Smooth muscle cell (in vitro differentiated cells): ENCODE data around the gene SUN2. TPM values are rescaled to one million over a fixed set of nuclear protein-coding genes. Genes with fewer than 3 reads are reported as not detected.

Experiments used
- DNase-seq: peaks from one replicate; lab custom pipeline; 2025; ENCODE audit not compliant: unreplicated experiment; lab: John Stamatoyannopoulos, UW
- H2AFZ ChIP-seq: fragments of 200-600 bp; sonication (generic); 2 replicates; pipeline ENCODE4 v1.6.0; 2016; ENCODE audit warnings: antibody characterized with exemption, low read depth, mild to moderate bottlenecking
- H3F3A ChIP-seq: fragments of 200-600 bp; sonication (generic); 2 replicates; pipeline ENCODE4 v1.6.0; 2017; ENCODE audit warnings: antibody characterized with exemption, low read depth
- H3K27ac ChIP-seq: fragments of 200-600 bp; sonication (generic); 2 replicates; pipeline ENCODE4 v1.5.1; 2016; ENCODE audit warnings: low read depth, mild to moderate bottlenecking
- H3K27me3 ChIP-seq: fragments of 200-600 bp; sonication (generic); 2 replicates; pipeline ENCODE4 v1.6.1; 2016; ENCODE audit warnings: low read depth, mild to moderate bottlenecking
- H3K36me3 ChIP-seq: fragments of 200-600 bp; sonication (generic); 2 replicates; pipeline ENCODE4 v1.5.1; 2016; ENCODE audit warnings: low read depth
- H3K4me1 ChIP-seq: fragments of 200-600 bp; sonication (generic); 2 replicates; pipeline ENCODE4 v1.5.1; 2016; ENCODE audit warnings: low read depth
- H3K4me2 ChIP-seq: fragments of 200-600 bp; sonication (generic); 2 replicates; pipeline ENCODE4 v1.6.0; 2016; ENCODE audit warnings: mild to moderate bottlenecking
- H3K4me3 ChIP-seq: fragments of 200-600 bp; sonication (generic); 2 replicates; pipeline ENCODE4 v1.5.1; 2016; ENCODE audit warnings: mild to moderate bottlenecking
- H3K79me2 ChIP-seq: fragments of 200-600 bp; sonication (generic); 2 replicates; pipeline ENCODE4 v1.6.0; 2016; ENCODE audit warnings: low read depth, mild to moderate bottlenecking
- H3K9ac ChIP-seq: fragments of 200-600 bp; sonication (generic); 2 replicates; pipeline ENCODE4 v1.6.0; 2016; ENCODE audit warnings: low read depth
- H3K9me3 ChIP-seq: fragments of 200-600 bp; sonication (generic); replicated peaks from 2 replicates; pipeline ENCODE4 v1.5.1; 2016; ENCODE audit warnings: low read depth
- H4K20me1 ChIP-seq: fragments of 200-600 bp; sonication (generic); 2 replicates; pipeline ENCODE4 v1.6.0; 2016; ENCODE audit warnings: low read depth
- CTCF ChIP-seq: fragments of 200-600 bp; sonication (generic); IDR thresholded peaks from 2 replicates; pipeline ENCODE4 v1.5.1; 2017; ENCODE audit warnings: borderline replicate concordance, mild to moderate bottlenecking, antibody characterized with exemption; ENCODE audit not compliant: insufficient read depth, poor library complexity, severe bottlenecking
- WGBS: methylation state at CpG from one replicate; pipeline ENCODE4 v1.1.7; 2016; ENCODE audit warnings: low lambda C conversion rate; 5-methylcytosine and 5-hydroxymethylcytosine counted together
- polyA plus RNA-seq: library from polyadenylated mRNA; unstranded; fragments of >200 nt; fragmentation: Nextera tagmentation; extraction: Ambion mirVana; gene quantifications from 2 replicates; pipeline ENCODE4 v1.2.1, GENCODE V29; 2016
- total RNA-seq: library from RNA; depleted of rRNA; stranded (reverse); fragments of >200 nt; gene quantifications from 2 replicates; pipeline ENCODE4 v1.2.3, GENCODE V29; 2014

Gene SUN2
- total and polyA plus RNA-seq, 2 experiments from 2014 or later, result 59.1 to 71.7 TPM

GRCh38 chr22:38721551-38721950 lies 34.2 kb downstream of the SUN2 start:
- no peak overlapping the region for H3K4me2 ChIP-seq
- DNase-seq, result no peak
- no peaks in the 10 kb centered on the region for H3K79me2 ChIP-seq
- H3K4me1 ChIP-seq, result no peaks in the 10 kb centered on the region
- H3K27ac ChIP-seq, result no peak overlapping the region
- 94% methylated on average over 7 of the region's 7 CpGs for WGBS
- H3K9me3 ChIP-seq, result no peaks in the 10 kb centered on the region
- no peak for TF ChIP-seq CTCF
- peaks cover 37% of the 10 kb centered on the region for H4K20me1 ChIP-seq
- H3K9ac ChIP-seq, result no peak overlapping the region
- no peaks in the 10 kb centered on the region for H3K27me3 ChIP-seq
- no peak overlapping the region for H2AFZ ChIP-seq
- H3K36me3 ChIP-seq, result no peaks in the 10 kb centered on the region
- no peak overlapping the region for H3K4me3 ChIP-seq
- peaks cover 15% of the 10 kb centered on the region for H3F3A ChIP-seq

GRCh38 chr22:38720350-38720749 lies 35.4 kb downstream of the SUN2 start:
- Histone ChIP-seq H3K4me2 (no peak overlapping the region), H3K9ac (no peak overlapping the region), H2AFZ (no peak overlapping the region), H3K9me3 (no peaks in the 10 kb centered on the region), H3K36me3 (no peaks in the 10 kb centered on the region), H3K27ac (no peak overlapping the region), H3F3A (peaks cover 15% of the 10 kb centered on the region), H3K27me3 (no peaks in the 10 kb centered on the region), H3K4me1 (no peaks in the 10 kb centered on the region), H4K20me1 (peaks cover 49% of the 10 kb centered on the region), H3K4me3 (no peak overlapping the region), H3K79me2 (no peaks in the 10 kb centered on the region)
- 96% methylated on average over 3 of the region's 3 CpGs for WGBS
- no peak for TF ChIP-seq CTCF
- DNase-seq, result no peak

- H2AFZ ChIP-seq, result no peak overlapping the region
- WGBS, result 97% methylated on average over 6 of the region's 6 CpGs
- H3K4me2 ChIP-seq, result peak overlapping the region; percentile 70
- no peaks in the 10 kb centered on the region for H3K4me1 ChIP-seq
- H3K9me3 ChIP-seq, result no peaks in the 10 kb centered on the region
- H3K27ac ChIP-seq, result peak overlapping the region; percentile 90
- no peaks in the 10 kb centered on the region for H3K27me3 ChIP-seq
- H3K79me2 ChIP-seq, result peaks cover 6% of the 10 kb centered on the region
- H3K4me3 ChIP-seq, result no peak overlapping the region
- no peak for DNase-seq
- H3K9ac ChIP-seq, result peak overlapping the region; percentile 67
- TF ChIP-seq CTCF, result no peak
- no peaks in the 10 kb centered on the region for H3K36me3 ChIP-seq
- H3F3A ChIP-seq, result peaks cover 15% of the 10 kb centered on the region
- H4K20me1 ChIP-seq, result peaks cover 61% of the 10 kb centered on the region
Measured at GRCh38 chr22:38719196-38719595, 36.6 kb downstream of the SUN2 start.

DNA sequence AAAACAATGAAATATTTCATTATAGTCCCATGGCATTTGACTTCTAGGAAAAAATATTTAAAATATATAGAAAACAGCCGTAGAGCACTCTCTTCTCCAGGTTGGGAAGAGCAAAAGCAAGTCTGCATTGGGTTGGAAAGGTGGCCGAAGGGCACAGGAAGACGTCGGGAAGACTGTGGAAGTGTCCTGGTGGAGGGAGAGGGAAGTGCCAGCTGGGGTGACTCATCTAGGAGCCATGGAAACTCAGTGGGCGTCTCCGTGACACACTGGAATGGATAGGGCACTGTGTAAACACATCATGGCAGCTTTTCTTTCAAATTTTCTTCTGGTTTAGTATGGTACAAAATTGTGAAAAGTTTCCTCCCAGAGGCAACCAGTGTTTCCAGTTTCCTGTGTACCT lies 37.4 kb downstream of the SUN2 start:
- H3K36me3 ChIP-seq, result no peaks in the 10 kb centered on the region
- peak; percentile 54 for TF ChIP-seq CTCF
- H4K20me1 ChIP-seq, result peaks cover 69% of the 10 kb centered on the region
- H3K79me2 ChIP-seq, result peaks cover 14% of the 10 kb centered on the region
- H3K4me3 ChIP-seq, result no peak overlapping the region
- 26% methylated on average over 6 of the region's 6 CpGs for WGBS
- H3K4me2 ChIP-seq, result peak overlapping the region; percentile 70
- H3K9ac ChIP-seq, result peak overlapping the region; percentile 67
- H2AFZ ChIP-seq, result no peak overlapping the region
- peak overlapping the region; percentile 90 for H3K27ac ChIP-seq
- no peaks in the 10 kb centered on the region for H3K27me3 ChIP-seq
- H3K9me3 ChIP-seq, result no peaks in the 10 kb centered on the region
- DNase-seq, result peak; percentile 19
- H3F3A ChIP-seq, result peaks cover 15% of the 10 kb centered on the region
- H3K4me1 ChIP-seq, result no peaks in the 10 kb centered on the region
